Measurements from ENCODE around the gene CHRNA4.

CHRNA4 gene

GRCh38 chr20:63401384-63402110, 40.4 kb upstream of the CHRNA4 start:
- DNase-seq (ENCODE audit: low spot score): no peak
- no peak for TF ChIP-seq CTCF (IDR thresholded peaks at IDR 0.05; ENCODE audit: extremely low read depth, insufficient read depth, missing control alignments)
- in situ Hi-C loops (cut with MboI; ENCODE audit: low pct_unique_long_range_greater_than_20kb, low sequenced_read_pairs, unreplicated experiment): no loop called here

- in situ Hi-C loops (cut with MboI; ENCODE audit: low pct_unique_long_range_greater_than_20kb, low sequenced_read_pairs, unreplicated experiment): no loop called here
- no peak for TF ChIP-seq CTCF (IDR thresholded peaks at IDR 0.05; ENCODE audit: extremely low read depth, insufficient read depth, missing control alignments)
- no peak for DNase-seq (ENCODE audit: low spot score)
These were observed 39.5 kb upstream of the CHRNA4 start for GRCh38 chr20:63400486-63401210.

- in situ Hi-C loops (cut with MboI; ENCODE audit: low pct_unique_long_range_greater_than_20kb, low sequenced_read_pairs, unreplicated experiment): no loop called here
- DNase-seq (ENCODE audit: low spot score): no peak
- no peak for TF ChIP-seq CTCF (IDR thresholded peaks at IDR 0.05; ENCODE audit: extremely low read depth, insufficient read depth, missing control alignments)
These were observed 38.6 kb upstream of the CHRNA4 start for GRCh38 chr20:63399596-63400375.

- in situ Hi-C loops (cut with MboI; ENCODE audit: low pct_unique_long_range_greater_than_20kb, low sequenced_read_pairs, unreplicated experiment): no loop called here
- TF ChIP-seq CTCF (IDR thresholded peaks at IDR 0.05; ENCODE audit: extremely low read depth, insufficient read depth, missing control alignments): no peak
These were observed 37.8 kb upstream of the CHRNA4 start for GRCh38 chr20:63398744-63399514.

GRCh38 chr20:63397946-63398450, 36.8 kb upstream of the CHRNA4 start:
- TF ChIP-seq CTCF (IDR thresholded peaks at IDR 0.05; ENCODE audit: extremely low read depth, insufficient read depth, missing control alignments): no peak
- in situ Hi-C loops (cut with MboI; ENCODE audit: low pct_unique_long_range_greater_than_20kb, low sequenced_read_pairs, unreplicated experiment): no loop called here

More at GRCh38 chr20:63398744-63399514, 37.8 kb upstream of the CHRNA4 start:
- DNase-seq (ENCODE audit: low spot score): no peak

More at GRCh38 chr20:63397946-63398450, 36.8 kb upstream of the CHRNA4 start:
- no peak for DNase-seq (ENCODE audit: low spot score)
